ENCODE data around the gene MAL. TPM values are rescaled to one million over a fixed set of nuclear protein-coding genes. Genes with fewer than 3 reads are reported as not detected.

Gene MAL
- total RNA-seq, 1 experiment from 2014 or later = not detected

DNA sequence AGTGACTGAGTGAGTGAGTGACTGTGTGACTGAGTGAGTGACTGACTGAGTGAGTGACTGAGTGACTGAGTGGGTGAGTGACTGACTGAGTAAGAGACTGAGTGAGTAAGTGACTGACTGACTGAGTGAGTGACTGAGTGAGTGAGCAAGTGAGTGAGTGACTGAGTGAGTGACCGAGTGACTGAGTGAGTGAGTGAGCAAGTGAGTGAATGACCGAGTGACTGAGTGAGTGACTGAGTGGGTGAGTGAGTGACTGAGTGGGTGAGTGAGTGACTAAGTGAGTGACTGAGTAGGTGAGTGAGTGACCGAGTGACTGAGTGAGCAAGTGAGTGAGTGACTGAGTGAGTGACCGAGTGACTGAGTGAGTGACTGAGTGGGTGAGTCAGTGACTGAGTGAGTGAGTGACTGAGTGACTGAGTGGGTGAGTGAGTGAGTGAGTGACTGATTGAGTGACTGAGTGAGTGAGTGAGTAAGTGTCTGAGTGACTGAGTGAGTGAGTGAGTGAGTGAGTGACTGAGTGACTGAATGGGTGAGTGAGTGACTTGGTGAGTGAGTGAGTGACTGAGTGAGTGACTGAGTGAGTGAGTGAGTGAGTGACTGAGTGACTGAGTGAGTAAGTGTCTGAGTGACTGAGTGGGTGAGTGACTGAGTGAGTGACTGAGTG lies 13.3 kb downstream of the MAL start:
- Histone ChIP-seq H3K4me3 (no peak overlapping the region), H3K27ac (no peak overlapping the region), H3K9me3 (replicated peaks) (no peaks in the 10 kb centered on the region), H3K4me1 (replicated peaks) (no peaks in the 10 kb centered on the region), H3K27me3 (replicated peaks) (no peaks in the 10 kb centered on the region), H3K36me3 (no peaks in the 10 kb centered on the region)
- DNase-seq (ENCODE audit: low read depth in 1 of 2, low spot score in 2 of 2) = no peak

DNA sequence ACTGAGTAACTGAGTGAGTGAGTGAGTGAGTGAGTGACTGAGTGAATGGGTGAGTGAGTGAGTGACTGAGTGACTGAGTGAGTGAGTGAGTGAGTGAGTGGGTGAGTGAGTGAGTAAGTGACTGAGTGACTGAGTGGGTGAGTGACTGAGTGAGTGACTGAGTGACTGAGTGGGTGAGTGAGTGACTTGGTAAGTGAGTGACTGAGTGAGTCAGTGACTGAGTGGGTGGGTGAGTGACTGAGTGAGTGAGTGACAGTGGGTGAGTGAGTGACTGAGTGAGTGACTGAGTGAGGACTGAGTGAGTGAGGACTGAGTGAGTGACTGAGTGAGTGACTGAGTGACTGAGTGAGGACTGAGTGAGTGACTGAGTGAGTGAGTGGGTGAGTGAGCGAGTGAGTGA lies 13.9 kb downstream of the MAL start:
- no peaks in the 10 kb centered on the region for H3K4me1 ChIP-seq (replicated peaks)
- no peaks in the 10 kb centered on the region for H3K9me3 ChIP-seq (replicated peaks)
- no peak overlapping the region for H3K4me3 ChIP-seq
- no peak for DNase-seq (ENCODE audit: low read depth in 1 of 2, low spot score in 2 of 2)
- no peak overlapping the region for H3K27ac ChIP-seq
- no peaks in the 10 kb centered on the region for H3K27me3 ChIP-seq (replicated peaks)
- H3K36me3 ChIP-seq = no peaks in the 10 kb centered on the region

DNA sequence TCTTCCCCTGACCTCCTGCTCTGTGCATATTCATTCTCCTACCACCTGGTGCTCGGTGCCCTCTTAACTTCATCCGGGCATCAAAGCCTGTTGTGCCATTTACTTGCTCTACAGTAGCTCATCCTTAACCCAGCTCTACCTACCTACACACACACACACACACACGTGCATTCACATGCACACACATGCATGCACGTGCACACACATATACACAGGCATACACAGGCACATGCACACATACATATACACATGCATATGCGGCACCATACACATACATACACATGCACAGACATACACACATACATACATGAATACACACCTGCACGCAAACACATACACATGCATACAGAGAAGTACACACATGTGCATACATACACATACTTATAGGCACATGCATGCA lies 14.5 kb downstream of the MAL start:
- Histone ChIP-seq H3K4me1 (replicated peaks) (no peaks in the 10 kb centered on the region), H3K27me3 (replicated peaks) (no peaks in the 10 kb centered on the region), H3K36me3 (no peaks in the 10 kb centered on the region), H3K27ac (no peak overlapping the region), H3K9me3 (replicated peaks) (no peaks in the 10 kb centered on the region), H3K4me3 (no peak overlapping the region)
- no peak for DNase-seq (ENCODE audit: low read depth in 1 of 2, low spot score in 2 of 2)

DNA sequence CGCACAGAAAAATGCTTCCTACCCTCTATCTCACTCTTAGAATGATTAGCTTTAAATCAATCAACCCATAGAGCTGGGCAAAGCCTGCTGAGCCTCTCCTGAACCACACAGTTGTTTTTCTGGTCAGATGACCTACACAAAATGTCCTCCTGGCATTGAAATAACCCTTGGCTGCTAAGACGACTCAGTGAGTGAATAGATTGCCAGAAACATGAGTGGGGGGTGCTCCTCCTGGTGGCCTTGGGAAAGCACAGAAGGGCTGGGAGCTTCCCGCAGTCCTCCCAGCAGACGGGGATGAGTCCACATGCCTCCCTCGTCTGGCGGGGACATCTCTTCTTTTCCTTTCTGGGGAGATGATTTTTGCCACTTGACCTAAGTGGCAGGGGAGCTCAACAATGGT lies 14.9 kb downstream of the MAL start:
- no peaks in the 10 kb centered on the region for H3K27me3 ChIP-seq (replicated peaks)
- H3K9me3 ChIP-seq (replicated peaks) = no peaks in the 10 kb centered on the region
- H3K4me3 ChIP-seq = no peak overlapping the region
- H3K36me3 ChIP-seq = no peaks in the 10 kb centered on the region
- no peak for DNase-seq (ENCODE audit: low read depth in 1 of 2, low spot score in 2 of 2)
- no peak overlapping the region for H3K27ac ChIP-seq
- no peaks in the 10 kb centered on the region for H3K4me1 ChIP-seq (replicated peaks)

DNA sequence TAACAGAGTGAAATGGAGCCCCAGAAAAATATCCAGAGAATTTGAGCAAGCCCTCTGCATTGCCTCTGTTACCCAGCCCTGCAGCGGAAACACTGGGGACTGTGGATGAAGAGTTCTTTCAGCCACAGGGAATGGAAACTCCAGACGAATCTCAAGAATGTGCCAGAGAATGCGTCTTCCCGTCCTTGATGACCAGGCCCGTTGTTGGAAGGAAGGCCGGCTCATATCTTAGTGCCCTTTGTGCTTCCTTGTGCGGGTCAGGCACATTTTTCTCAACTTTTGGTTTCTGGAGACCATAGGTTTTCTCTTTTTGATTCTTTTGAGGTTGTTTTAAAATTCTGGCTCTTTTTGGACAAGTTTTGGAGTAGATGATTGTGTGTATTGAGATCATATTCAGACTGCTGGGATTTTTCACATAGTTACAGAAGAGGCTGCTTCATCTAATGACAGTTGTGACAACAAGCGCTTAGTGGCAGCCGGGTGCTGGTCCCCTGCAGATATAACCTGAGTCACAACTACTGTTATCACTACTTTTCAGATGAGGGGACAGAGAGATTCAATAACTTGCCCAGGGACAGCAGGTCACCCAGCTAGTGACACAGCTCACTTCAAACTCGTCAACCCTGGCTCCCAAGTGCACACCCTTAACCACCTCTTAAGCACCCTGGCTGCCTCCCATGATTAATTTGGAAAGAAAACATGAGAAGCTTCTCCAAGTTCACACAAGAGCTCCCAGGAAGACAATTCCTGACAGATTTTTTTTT lies 15.7 kb downstream of the MAL start:
- no peak overlapping the region for H3K27ac ChIP-seq

DNA sequence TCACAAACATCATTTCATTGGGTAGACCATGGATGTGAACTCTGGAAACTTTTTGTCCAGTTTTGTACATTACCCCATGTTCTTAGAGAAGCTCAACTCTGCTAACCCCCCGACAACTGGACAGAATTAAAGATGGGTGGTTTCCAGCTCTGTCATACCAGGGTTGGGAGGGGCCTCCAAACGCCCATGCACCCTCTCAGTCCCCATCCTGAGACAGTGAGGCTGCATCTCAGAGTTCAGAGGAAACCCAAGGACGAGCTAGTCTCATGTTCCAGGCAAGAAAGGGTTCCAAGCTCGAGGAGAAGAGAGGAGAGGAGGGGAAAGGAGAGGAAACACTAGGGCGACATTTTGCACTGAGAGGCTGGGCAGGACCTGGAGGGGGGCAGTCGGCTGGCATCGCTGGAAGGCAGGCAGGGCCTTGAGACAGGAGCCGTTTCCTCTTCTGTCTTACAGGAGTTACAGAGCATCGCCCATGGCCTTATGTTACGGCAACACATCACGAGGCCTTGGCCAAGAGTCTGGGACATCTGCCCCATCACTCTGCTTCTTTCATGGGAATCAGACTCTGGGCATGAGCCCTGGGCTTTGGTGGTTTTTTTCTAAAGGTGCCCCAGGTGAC lies 16.4 kb downstream of the MAL start:
- Histone ChIP-seq H3K4me3 (no peak overlapping the region), H3K4me1 (replicated peaks) (no peaks in the 10 kb centered on the region), H3K9me3 (replicated peaks) (no peaks in the 10 kb centered on the region), H3K27me3 (replicated peaks) (no peaks in the 10 kb centered on the region), H3K27ac (no peak overlapping the region), H3K36me3 (no peaks in the 10 kb centered on the region)
- no peak for DNase-seq (ENCODE audit: low read depth in 1 of 2, low spot score in 2 of 2)

More for the DNA sequence above, 15.7 kb downstream of the MAL start:
- H3K9me3 ChIP-seq (replicated peaks) = no peaks in the 10 kb centered on the region
- DNase-seq (ENCODE audit: low read depth in 1 of 2, low spot score in 2 of 2) = no peak
- no peaks in the 10 kb centered on the region for H3K27me3 ChIP-seq (replicated peaks)
- H3K36me3 ChIP-seq = no peaks in the 10 kb centered on the region
- no peaks in the 10 kb centered on the region for H3K4me1 ChIP-seq (replicated peaks)
- H3K4me3 ChIP-seq = no peak overlapping the region

DNA sequence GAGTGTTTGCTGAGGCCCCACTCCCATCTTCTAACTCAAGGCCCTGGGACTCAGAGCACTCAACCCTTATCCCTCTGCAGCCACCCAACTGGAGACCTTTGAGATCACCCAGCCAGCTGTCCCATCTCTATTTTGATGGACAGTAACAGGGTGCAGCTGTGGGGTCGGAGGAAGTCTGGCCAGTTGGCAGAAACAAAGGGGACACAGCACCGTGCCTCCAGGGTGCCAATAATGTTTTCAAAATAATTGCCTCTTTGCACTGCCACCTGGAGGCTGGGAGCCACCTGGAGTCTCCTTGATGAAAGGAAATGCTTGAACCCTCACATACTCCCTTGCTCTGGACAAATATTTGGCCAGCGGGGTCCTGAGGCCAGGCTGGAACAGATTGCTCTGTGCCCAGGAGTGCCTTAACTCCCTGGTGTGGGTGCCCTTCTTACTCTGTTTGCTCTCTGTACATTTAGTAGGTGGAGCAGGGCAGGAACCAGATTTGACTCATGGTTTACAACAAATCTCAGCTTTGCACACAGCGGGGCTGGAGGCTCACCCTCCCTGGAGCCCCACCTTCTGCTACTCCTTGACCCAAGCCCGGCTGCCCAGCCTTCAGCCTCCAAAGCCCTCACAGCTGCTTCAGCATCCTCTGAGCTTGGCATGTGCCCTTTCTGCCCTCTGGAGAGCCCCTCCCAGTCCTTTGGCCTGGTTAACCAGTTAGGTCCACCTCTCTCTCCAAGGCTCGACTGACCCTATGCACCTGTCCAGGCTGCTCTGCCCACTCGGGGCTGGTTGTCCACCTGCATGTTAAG lies 17.2 kb downstream of the MAL start:
- Histone ChIP-seq H3K36me3 (no peaks in the 10 kb centered on the region), H3K9me3 (replicated peaks) (no peaks in the 10 kb centered on the region), H3K4me3 (no peak overlapping the region), H3K27me3 (replicated peaks) (no peaks in the 10 kb centered on the region), H3K27ac (no peak overlapping the region), H3K4me1 (replicated peaks) (no peaks in the 10 kb centered on the region)
- no peak for DNase-seq (ENCODE audit: low read depth in 1 of 2, low spot score in 2 of 2)

DNA sequence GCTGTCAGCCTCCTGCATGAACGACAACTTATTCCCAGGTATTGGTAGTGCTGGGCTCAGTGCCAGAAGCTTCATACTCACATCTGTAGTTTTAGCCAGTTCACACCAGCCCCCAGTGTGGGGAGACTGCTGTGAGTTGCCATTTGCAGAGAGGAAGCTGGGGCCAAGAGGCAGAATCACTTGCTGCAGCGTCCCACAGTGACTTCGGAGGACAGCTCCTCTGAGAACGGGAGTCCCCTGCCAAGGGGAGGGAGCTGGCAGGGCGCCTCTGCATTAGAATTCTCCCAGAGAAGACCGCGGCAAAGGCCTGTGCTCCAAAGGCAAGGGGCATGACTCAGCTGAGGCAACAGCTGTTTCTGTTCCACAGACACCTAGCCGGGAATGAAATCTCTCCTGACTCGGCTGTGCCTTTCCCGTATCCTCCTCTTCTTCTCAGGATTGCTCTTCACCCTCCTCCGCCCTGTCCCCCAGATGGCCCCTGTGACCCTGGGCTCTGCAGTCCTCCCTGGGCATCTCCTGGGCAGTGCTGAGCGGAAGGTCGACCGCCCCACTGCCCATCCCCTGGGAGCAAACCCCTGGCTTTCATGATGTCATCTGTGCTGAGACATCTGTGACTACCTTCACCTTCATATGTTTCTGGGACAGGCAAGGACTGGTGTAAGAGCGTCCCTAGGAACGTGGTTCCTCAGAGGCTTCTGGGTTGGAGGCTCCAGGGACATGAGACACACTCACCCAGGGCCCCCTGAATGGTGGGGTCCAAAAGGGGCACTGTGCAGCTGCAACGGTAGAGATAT lies 18.0 kb downstream of the MAL start:
- Histone ChIP-seq H3K27ac (no peak overlapping the region), H3K4me1 (replicated peaks) (no peaks in the 10 kb centered on the region), H3K27me3 (replicated peaks) (no peaks in the 10 kb centered on the region), H3K4me3 (no peak overlapping the region), H3K9me3 (replicated peaks) (no peaks in the 10 kb centered on the region), H3K36me3 (no peaks in the 10 kb centered on the region)
- no peak for DNase-seq (ENCODE audit: low read depth in 1 of 2, low spot score in 2 of 2)

DNA sequence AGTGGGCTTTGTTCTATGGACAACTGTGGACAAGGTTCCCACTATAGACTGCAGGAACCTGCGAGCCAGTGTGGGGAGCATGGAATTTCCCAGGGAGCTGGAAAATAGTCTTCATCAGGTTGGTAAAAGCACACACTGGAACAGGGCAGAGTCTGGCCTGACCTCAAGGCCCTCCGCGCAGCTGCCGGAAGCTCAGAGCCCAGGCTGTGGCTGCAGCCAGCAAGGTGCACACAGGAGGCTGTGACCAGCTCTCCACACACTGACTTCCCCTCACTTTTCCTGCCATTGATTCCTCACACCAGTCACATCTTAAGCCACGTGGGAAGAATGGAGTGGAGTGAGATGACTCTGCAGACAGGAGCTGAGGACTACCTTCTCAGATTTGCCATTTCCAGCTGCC lies 19.1 kb downstream of the MAL start:
- Histone ChIP-seq H3K4me3 (no peak overlapping the region), H3K27me3 (replicated peaks) (no peaks in the 10 kb centered on the region), H3K9me3 (replicated peaks) (no peaks in the 10 kb centered on the region), H3K4me1 (replicated peaks) (no peaks in the 10 kb centered on the region), H3K36me3 (no peaks in the 10 kb centered on the region), H3K27ac (no peak overlapping the region)
- no peak for DNase-seq (ENCODE audit: low read depth in 1 of 2, low spot score in 2 of 2)

DNA sequence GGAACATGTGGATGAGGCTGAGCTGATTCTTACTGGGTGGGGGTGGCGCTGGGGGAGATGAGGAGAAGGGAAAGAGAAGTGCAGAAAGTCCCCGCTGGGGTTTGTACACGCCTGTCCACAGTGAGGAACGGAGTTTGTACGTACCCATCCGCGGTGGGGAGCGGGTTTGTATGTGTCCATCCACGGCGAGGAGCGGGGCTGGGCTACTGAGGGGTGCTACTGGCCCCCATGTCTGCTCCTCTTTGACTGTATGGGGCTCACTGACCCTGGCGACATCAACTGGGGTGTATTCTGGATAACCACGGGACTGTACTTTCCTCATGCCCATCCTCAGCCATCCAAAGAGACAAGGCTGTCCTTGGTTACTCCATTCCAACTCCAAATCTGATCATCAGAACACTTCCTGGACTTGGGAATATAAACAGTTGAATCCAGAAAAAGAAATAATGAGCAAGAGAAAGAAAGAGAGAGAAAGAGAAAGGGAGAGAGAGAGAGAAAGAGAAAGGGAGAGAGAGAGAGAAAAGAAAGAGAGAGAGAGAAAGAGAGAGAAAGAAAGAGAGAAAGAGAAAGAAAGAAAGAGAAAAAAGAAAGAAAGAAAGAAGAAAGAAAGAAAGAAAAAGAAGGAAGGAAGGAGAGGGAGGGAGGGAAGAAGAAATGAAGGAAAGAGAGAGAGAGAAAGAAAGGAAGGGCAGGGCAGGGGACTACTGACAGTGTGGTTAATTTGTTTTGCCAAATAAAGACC lies 21.0 kb downstream of the MAL start:
- H3K27ac ChIP-seq = no peak overlapping the region
- no peaks in the 10 kb centered on the region for H3K4me1 ChIP-seq (replicated peaks)
- no peaks in the 10 kb centered on the region for H3K27me3 ChIP-seq (replicated peaks)
- H3K36me3 ChIP-seq = no peaks in the 10 kb centered on the region
- no peak overlapping the region for H3K4me3 ChIP-seq
- DNase-seq (ENCODE audit: low read depth in 1 of 2, low spot score in 2 of 2) = no peak
- no peaks in the 10 kb centered on the region for H3K9me3 ChIP-seq (replicated peaks)

DNA sequence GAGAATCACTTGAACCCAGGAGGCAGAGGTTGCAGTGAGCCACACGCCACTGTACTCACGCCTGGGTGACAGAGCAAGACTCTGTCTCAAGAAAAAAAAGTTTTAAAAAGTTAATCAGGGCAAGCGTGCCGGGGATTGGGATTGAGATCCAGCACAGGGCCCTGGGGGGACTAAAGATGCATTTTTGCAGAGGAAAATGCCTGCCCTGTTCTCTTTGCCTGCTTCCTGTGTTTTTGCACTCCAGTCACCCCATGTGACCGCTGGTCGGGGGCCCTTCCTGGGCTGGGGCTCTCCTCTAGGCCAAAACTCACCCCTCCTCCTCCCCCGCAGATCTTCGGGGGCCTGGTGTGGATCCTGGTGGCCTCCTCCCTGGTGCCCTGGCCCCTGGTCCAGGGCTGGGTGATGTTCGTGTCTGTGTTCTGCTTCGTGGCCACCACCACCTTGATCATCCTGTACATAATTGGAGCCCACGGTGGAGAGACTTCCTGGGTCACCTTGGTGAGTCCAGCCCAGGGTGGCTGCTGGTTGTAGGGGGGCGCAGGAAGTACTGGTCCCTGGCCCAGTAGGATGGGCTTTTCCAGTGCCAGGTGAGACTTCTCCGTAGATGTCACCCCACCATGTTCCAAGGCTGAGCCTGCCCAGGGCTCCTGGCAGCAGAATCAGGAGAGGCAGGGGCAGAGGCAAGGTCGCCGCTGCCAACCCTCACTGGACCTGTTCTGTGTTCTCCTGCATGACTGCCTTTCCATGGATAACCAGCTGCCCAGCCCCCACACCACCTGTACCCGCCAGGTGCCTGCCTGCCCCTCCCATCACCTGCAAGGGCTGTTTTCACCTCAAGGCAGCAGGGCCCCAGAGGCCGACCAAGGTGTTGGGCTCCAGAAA lies 22.4 kb downstream of the MAL start:
- H3K36me3 ChIP-seq = no peaks in the 10 kb centered on the region

More for the DNA sequence above, 22.4 kb downstream of the MAL start:
- Histone ChIP-seq H3K27me3 (replicated peaks) (no peaks in the 10 kb centered on the region), H3K4me3 (no peak overlapping the region), H3K27ac (no peak overlapping the region), H3K4me1 (replicated peaks) (no peaks in the 10 kb centered on the region), H3K9me3 (replicated peaks) (no peaks in the 10 kb centered on the region)
- no peak for DNase-seq (ENCODE audit: low read depth in 1 of 2, low spot score in 2 of 2)

Measured in SJSA1 (cell line).